HEK293 (cell line): ENCODE measurements around the gene GGA1.
"Not testable (repeated sequence)": the region's sequence is repeated elsewhere in the genome, so short reads cannot be mapped to it uniquely, and the experiment has no call there.

ENCODE experiments used
- CTCF ChIA-PET: fragments of 350-600 bp; formaldehyde crosslinking; extraction: SDS; loops from one replicate; lab custom pipeline; 2021; ENCODE audit warnings: antibody characterized with exemption; lab: Yijun Ruan, JAX
- POLR2A ChIA-PET: fragments of 300-600 bp; formaldehyde crosslinking; extraction: SDS; loops from one replicate; lab custom pipeline; 2020; ENCODE audit warnings: antibody characterized with exemption, inconsistent platforms; lab: Yijun Ruan, JAX
- H3K27ac ChIP-seq: fragments of 200-500 bp; sonication (Bioruptor generic); 2 replicates; pipeline ENCODE4 v1.5.1; 2014; ENCODE audit warnings: low read depth, low read length, control low read depth, inconsistent platforms; ENCODE audit errors: extremely low read depth
- H3K36me3 ChIP-seq, 2 experiments: fragments of 200-500 bp in 1 of 2; sonication (Bioruptor generic) in 1 of 2; 1 replicate in 1 of 2; 2 replicates in 1 of 2; pipeline ENCODE4 v1.5.1; 2014 to 2017; ENCODE audit warnings: inconsistent platforms in 2 of 2, low read length in 2 of 2; ENCODE audit not compliant: control insufficient read depth in 2 of 2, insufficient read depth in 1 of 2
- H3K4me1 ChIP-seq: fragments of 200-500 bp; sonication (Bioruptor generic); 2 replicates; pipeline ENCODE4 v1.5.1; 2014; ENCODE audit warnings: mild to moderate bottlenecking, low read length, inconsistent platforms; ENCODE audit not compliant: control insufficient read depth, insufficient read depth
- H3K4me3 ChIP-seq: 2 replicates; pipeline ENCODE4 v1.5.1; 2011; ENCODE audit warnings: low read depth, mild to moderate bottlenecking, control low read depth, low read length, moderate library complexity
- H3K9me3 ChIP-seq: fragments of 200-500 bp; sonication (Bioruptor generic); 2 replicates; pipeline ENCODE4 v1.5.1; 2014; ENCODE audit warnings: low read depth, low read length, inconsistent platforms; ENCODE audit not compliant: control insufficient read depth, insufficient read depth
- HOXC10 ChIP-seq: sonication (generic); formaldehyde crosslinking; IDR thresholded peaks from 2 replicates; pipeline ENCODE4 v1.8.1; 2023; ENCODE audit warnings: mild to moderate bottlenecking, missing genetic modification reagents
- KLF1 ChIP-seq: fragments of 450-650 bp; formaldehyde crosslinking; IDR thresholded peaks from 2 replicates; pipeline ENCODE4 v1.5.1; 2016; ENCODE audit warnings: missing biosample characterization, missing genetic modification characterization
- PRDM10 ChIP-seq: fragments of 450-650 bp; formaldehyde crosslinking; IDR thresholded peaks from 2 replicates; pipeline ENCODE4 v1.5.1; 2016; ENCODE audit warnings: missing biosample characterization, missing genetic modification characterization
- SCRT1 ChIP-seq: fragments of 450-650 bp; formaldehyde crosslinking; IDR thresholded peaks from 2 replicates; pipeline ENCODE4 v1.5.1; 2016; ENCODE audit warnings: missing biosample characterization, missing genetic modification characterization, borderline replicate concordance
- SCRT2 ChIP-seq: fragments of 450-650 bp; formaldehyde crosslinking; IDR thresholded peaks from 2 replicates; pipeline ENCODE4 v1.5.1; 2016; ENCODE audit warnings: missing biosample characterization, missing genetic modification characterization
- ZBTB20 ChIP-seq: fragments of 450-650 bp; formaldehyde crosslinking; IDR thresholded peaks from 2 replicates; pipeline ENCODE4 v1.5.1; 2016; ENCODE audit warnings: missing biosample characterization, missing genetic modification characterization
- ZFP3 ChIP-seq: fragments of 450-650 bp; formaldehyde crosslinking; IDR thresholded peaks from 2 replicates; pipeline ENCODE4 v1.5.1; 2016; ENCODE audit warnings: low read depth, missing biosample characterization, missing genetic modification characterization
- ZFP41 ChIP-seq: fragments of 450-650 bp; formaldehyde crosslinking; IDR thresholded peaks from 2 replicates; pipeline ENCODE4 v1.5.1; 2016; ENCODE audit warnings: missing biosample characterization, missing genetic modification characterization, borderline replicate concordance
- ZNF175 ChIP-seq: fragments of 450-650 bp; formaldehyde crosslinking; IDR thresholded peaks from 2 replicates; pipeline ENCODE4 v1.5.1; 2016; ENCODE audit warnings: missing biosample characterization, missing genetic modification characterization
- ZNF2 ChIP-seq: fragments of 450-650 bp; formaldehyde crosslinking; IDR thresholded peaks from 2 replicates; pipeline ENCODE4 v1.5.1; 2016; ENCODE audit warnings: missing biosample characterization, missing genetic modification characterization
- ZNF23 ChIP-seq: fragments of 450-650 bp; formaldehyde crosslinking; IDR thresholded peaks from 2 replicates; pipeline ENCODE4 v1.5.1; 2016; ENCODE audit warnings: missing biosample characterization, missing genetic modification characterization, borderline replicate concordance
- ZNF335 ChIP-seq: fragments of 450-650 bp; formaldehyde crosslinking; conservative IDR thresholded peaks from 2 replicates; pipeline ENCODE4 v1.5.1; 2016; ENCODE audit warnings: missing biosample characterization, missing genetic modification characterization
- ZNF394 ChIP-seq: fragments of 450-650 bp; formaldehyde crosslinking; IDR thresholded peaks from 2 replicates; pipeline ENCODE4 v1.5.1; 2016; ENCODE audit warnings: missing biosample characterization, missing genetic modification characterization, mild to moderate bottlenecking, moderate library complexity, borderline replicate concordance
- ZNF596 ChIP-seq: fragments of 450-650 bp; IDR thresholded peaks from 2 replicates; pipeline ENCODE4 v1.5.0; 2018; ENCODE audit warnings: missing biosample characterization, mild to moderate bottlenecking, missing genetic modification characterization, moderate library complexity
- ZNF610 ChIP-seq: fragments of 450-650 bp; formaldehyde crosslinking; IDR thresholded peaks from 2 replicates; pipeline ENCODE4 v1.5.1; 2016; ENCODE audit warnings: missing biosample characterization, missing genetic modification characterization, borderline replicate concordance
- ZSCAN16 ChIP-seq: fragments of 450-650 bp; formaldehyde crosslinking; IDR thresholded peaks from 2 replicates; pipeline ENCODE4 v1.5.1; 2016; ENCODE audit warnings: missing biosample characterization, missing genetic modification characterization

GGA1 gene

GRCh38 chr22:37609240-37610152 is 862 bp downstream of the GGA1 start:
- TF ChIP-seq ZNF23 (tag by site-specific recombination) = no peak
- peak; percentile 82 for TF ChIP-seq ZBTB20 (tag by site-specific recombination)
- 0 out of 2 replicates have a peak, but pooled peaks have one; percentile 1 for TF ChIP-seq SCRT2 (tag by site-specific recombination)
- peak; percentile 77 for TF ChIP-seq ZNF335 (tag by site-specific recombination)
- peak; percentile 96 for TF ChIP-seq PRDM10
- TF ChIP-seq ZNF394 (tag by site-specific recombination) = peak; percentile 68
- TF ChIP-seq ZNF610 (tag by site-specific recombination) = 0 out of 2 replicates have a peak, but pooled peaks have one; percentile 24
- no peak for TF ChIP-seq ZFP41 (tag by site-specific recombination)
- POLR2A ChIA-PET = interaction anchor here (0.9 to 3.3 kb wide), 20 partner anchors 8 to 199 kb away, joined by 3 to 35 read pairs (median 8); partner anchors contain the start of genes GCAT, LGALS1, NOL12 and PDXP
- H3K9me3 ChIP-seq = no peaks in the 10 kb centered on the region
- H3K4me1 ChIP-seq = peaks cover 8% of the 10 kb centered on the region
- H3K36me3 ChIP-seq = peaks cover 0 to 12% of the 10 kb centered on the region in 2 experiments
- peak overlapping the region; percentile 99 for H3K27ac ChIP-seq
- H3K4me3 ChIP-seq = peak overlapping the region; percentile 96
- CTCF ChIA-PET = interaction anchor here (0.5 to 5.6 kb wide), 10 partner anchors 9 to 1370 kb away, joined by 3 to 60 read pairs (median 5); partner anchors contain the start of gene PDXP

- not testable (repeated sequence) for H3K9me3 ChIP-seq, H3K4me1 ChIP-seq
- Histone ChIP-seq H3K36me3 (peaks cover 0 to 17% of the 10 kb centered on the region in 2 experiments), H3K4me3 (peak overlapping the region; percentile 96; the same call in 1 of the 2 replicates), H3K27ac (peak overlapping the region; percentile 99)
- CTCF ChIA-PET = interaction anchor here (1.2 to 5.6 kb wide), 4 partner anchors 13 to 72 kb away, joined by 3 to 60 read pairs (median 10); no protein-coding TSS in a partner anchor
- POLR2A ChIA-PET = interaction anchor here (0.9 to 2.8 kb wide), 5 partner anchors 9 to 197 kb away, joined by 3 to 8 read pairs (median 5); partner anchors contain the start of genes GCAT, LGALS1 and PDXP
Observed at GRCh38 chr22:37610153-37610475, 1.5 kb downstream of the GGA1 start.

- Histone ChIP-seq H3K4me3 (no peak overlapping the region), H3K27ac (no peak overlapping the region), H3K9me3 (no peaks in the 10 kb centered on the region), H3K36me3 (peaks cover 0 to 17% of the 10 kb centered on the region in 2 experiments), H3K4me1 (peaks cover 8% of the 10 kb centered on the region)
- ChIA-PET POLR2A (interaction anchor here (1.2 to 2.8 kb wide), 4 partner anchors 8 to 64 kb away, joined by 4 to 8 read pairs (median 6); partner anchors contain the start of genes LGALS1 and PDXP), CTCF (interaction anchor here (1.0 to 5.6 kb wide), 6 partner anchors 13 to 72 kb away, joined by 3 to 60 read pairs (median 6); no protein-coding TSS in a partner anchor)
- TF ChIP-seq ZNF2 = no peak
- no peak for TF ChIP-seq HOXC10 (CRISPR knock-in tag)
- peak; percentile 96 for TF ChIP-seq KLF1
- TF ChIP-seq ZNF175 (tag by site-specific recombination) = no peak
- no peak for TF ChIP-seq SCRT1 (tag by site-specific recombination)
- no peak for TF ChIP-seq ZFP3 (tag by site-specific recombination)
- TF ChIP-seq ZSCAN16 = no peak
- TF ChIP-seq ZNF596 (tag by site-specific recombination) = no peak
Observed at GRCh38 chr22:37610480-37611129, 2.0 kb downstream of the GGA1 start.
